Stimulated activated CD8-positive, alpha-beta memory T cell treated with anti-CD3 and anti-CD28 coated beads, Interleukin-15, amount 100 ng/mL, for 48 hours (primary cell): ENCODE measurements around the gene GPA33.

Experiments used
- DNase-seq, 2 donors: peaks; one replicate each; pipeline ENCODE4 v3.0.0-alpha.2; 2020; ENCODE audit warnings: low read depth in 2 of 2

GPA33 gene, protein sequence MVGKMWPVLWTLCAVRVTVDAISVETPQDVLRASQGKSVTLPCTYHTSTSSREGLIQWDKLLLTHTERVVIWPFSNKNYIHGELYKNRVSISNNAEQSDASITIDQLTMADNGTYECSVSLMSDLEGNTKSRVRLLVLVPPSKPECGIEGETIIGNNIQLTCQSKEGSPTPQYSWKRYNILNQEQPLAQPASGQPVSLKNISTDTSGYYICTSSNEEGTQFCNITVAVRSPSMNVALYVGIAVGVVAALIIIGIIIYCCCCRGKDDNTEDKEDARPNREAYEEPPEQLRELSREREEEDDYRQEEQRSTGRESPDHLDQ

DNA sequence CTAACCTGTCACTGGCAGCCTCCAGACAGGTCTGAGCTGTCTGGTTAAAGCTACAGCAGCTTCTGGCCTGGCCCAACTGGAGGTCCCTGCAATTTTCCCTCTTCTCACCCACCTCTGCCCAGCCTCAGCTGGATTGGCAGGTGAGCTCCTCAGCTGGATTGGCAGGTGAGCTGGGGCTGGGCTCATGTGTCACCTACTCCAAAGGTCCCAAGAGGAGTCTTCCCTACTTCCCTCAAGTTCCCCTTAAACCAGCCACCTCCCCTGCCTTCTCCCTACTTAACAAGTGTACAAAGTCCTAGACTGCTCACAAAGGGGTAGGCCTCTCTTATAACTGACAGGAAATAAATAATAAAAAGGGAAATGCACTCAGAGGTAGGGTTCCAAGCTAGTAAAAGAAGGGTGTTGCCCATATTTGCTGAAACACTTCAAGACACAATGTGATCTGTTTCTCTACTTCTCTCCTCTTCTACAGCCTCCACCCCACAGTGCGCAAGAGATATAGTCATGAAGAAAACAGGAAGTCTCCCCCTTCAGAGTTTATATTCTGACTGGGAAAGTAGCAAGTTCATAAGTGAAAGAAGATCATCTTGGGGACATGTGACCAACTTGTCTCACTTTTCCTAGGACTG lies at the start of gene GPA33:
Gene GPA33 (minus strand): TSS at position 64 of the 629 bp plus-strand sequence. CDS start 90 bp downstream, outside the sequence.
- no peak for DNase-seq

DNA sequence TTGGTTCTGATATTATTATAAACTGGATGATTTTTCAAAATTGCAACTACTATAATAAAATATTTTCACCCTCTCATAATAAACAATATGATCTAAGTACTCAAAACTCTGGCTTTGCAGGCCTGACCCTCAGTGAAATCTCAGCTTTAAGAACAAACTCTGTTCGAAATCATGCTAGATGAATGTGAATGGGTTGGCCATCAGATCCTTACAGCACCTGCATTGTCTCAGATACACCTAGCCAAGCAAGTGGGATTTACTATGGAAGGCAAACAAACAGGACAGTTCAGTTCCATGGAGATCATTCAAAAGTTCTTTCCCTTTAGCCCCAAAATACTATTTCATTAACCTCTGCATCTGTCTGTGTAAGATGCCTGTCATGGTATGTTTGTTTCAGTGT lies 48.5 kb upstream of the GPA33 start:
- DNase-seq, result no peak

- DNase-seq, result no peak
These were observed 47.8 kb upstream of the GPA33 start for GRCh38 chr1:167137793-167138510.

- DNase-seq, result no peak
These were observed 47.2 kb upstream of the GPA33 start for GRCh38 chr1:167137332-167137781.

GRCh38 chr1:167136806-167137205 lies 46.6 kb upstream of the GPA33 start:
- no peak for DNase-seq

- DNase-seq, result no peak
These were observed 46.0 kb upstream of the GPA33 start for GRCh38 chr1:167136191-167136614.

GRCh38 chr1:167135281-167135840 lies 45.2 kb upstream of the GPA33 start:
- DNase-seq, result no peak

- no peak for DNase-seq
These were observed 42.3 kb upstream of the GPA33 start for GRCh38 chr1:167132301-167133010.

GRCh38 chr1:167130829-167131510 lies 40.8 kb upstream of the GPA33 start:
- no peak for DNase-seq

- DNase-seq, result no peak
These were observed 38.4 kb upstream of the GPA33 start for GRCh38 chr1:167128261-167129227.

- no peak for DNase-seq
These were observed 37.5 kb upstream of the GPA33 start for GRCh38 chr1:167127661-167128060.

DNA sequence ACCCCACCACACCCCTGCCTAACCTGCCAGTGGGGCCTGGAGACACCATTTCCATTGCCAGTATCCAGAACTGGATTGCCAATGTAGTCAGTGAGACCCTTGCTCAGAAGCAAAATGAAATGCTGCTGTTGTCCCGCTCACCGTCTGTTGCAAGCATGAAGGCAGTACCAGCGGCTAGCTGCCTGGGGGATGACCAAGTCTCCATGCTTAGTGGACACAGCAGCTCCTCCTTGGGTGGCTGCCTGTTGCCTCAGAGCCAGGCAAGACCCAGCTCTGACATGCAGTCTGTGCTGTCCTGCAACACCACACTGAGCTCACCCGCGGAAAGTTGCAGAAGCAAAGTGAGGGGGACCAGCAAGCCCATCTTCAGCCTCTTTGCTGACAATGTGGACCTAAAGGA lies 37.1 kb upstream of the GPA33 start:
- no peak for DNase-seq

GRCh38 chr1:167126811-167127210 lies 36.6 kb upstream of the GPA33 start:
- DNase-seq, result no peak

- DNase-seq, result no peak
These were observed 36.1 kb upstream of the GPA33 start for GRCh38 chr1:167126317-167126716.

GRCh38 chr1:167122568-167122967 lies 32.4 kb upstream of the GPA33 start:
- no peak for DNase-seq

GRCh38 chr1:167122121-167122480 lies 31.9 kb upstream of the GPA33 start:
- no peak for DNase-seq

- no peak for DNase-seq
These were observed 31.4 kb upstream of the GPA33 start for GRCh38 chr1:167121375-167122120.

DNA sequence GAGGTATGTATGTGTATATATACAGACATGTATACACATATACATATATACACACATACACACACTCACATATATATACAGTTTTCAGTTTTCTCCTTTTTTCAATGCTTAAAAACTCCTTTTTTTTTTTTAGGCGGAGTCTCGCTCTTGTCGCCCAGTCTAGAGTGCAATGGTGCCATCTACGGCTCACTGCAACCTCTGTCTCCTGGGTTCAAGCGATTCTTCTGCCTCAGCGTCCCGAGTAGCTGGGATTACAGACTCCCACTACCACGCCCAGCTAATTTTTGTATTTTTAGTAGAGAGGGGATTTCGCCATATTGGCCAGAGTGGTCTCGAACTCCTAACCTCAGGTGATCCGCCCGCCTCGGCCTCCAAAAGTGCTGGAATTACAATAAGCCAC lies 30.7 kb upstream of the GPA33 start:
- DNase-seq, result no peak

DNA sequence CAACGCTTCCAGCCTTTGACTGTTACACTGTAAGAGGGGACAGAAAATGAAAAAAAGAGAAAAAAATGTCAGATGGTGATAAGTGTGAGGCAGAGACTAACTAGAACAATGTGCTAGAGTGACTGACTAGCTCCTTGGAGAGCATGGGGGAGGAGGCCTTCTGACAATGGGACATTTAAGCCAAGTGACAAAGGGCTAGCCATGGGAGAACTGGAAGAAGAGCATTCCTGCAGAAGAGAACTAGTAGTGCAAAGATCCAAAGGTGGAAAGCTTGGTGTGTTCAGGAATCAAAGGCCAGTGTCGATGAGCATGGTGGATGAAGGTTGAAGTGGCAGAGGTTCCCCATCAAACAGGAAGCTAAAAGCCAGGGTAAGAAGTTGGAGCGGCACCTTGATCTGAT lies 29.5 kb upstream of the GPA33 start:
- no peak for DNase-seq
